ENCODE results near the gene ZEB1. TPM values are rescaled to one million over a fixed set of nuclear protein-coding genes. Genes with fewer than 3 reads are reported as not detected.
A peak's percentile ranks its signal among the peaks of the same experiment; 100 is the strongest.

Gene ZEB1
- total and polyA plus RNA-seq, 2 of the 4 experiments (the other 2 are of a cell fraction) = 23.7 to 108 TPM

- no peak for TF ChIP-seq MXI1 (IDR thresholded peaks at IDR 0.05; ENCODE audit: borderline replicate concordance, low read depth, low read length)
Observed at GRCh38 chr10:31383810-31384588, 65.0 kb downstream of the ZEB1 start (continued).

GRCh38 chr10:31384589-31384949 is 65.6 kb downstream of the ZEB1 start:
- ATAC-seq (ENCODE audit: low read depth) (peak; percentile 14; the same call in 1 of the 2 replicates), DNase-seq (peak; percentile 38)
- Histone ChIP-seq H3K9me1 (ENCODE audit: insufficient read depth, low read length) (peaks cover 13% of the 10 kb centered on the region), H3K4ac (ENCODE audit: low read depth, low read length) (no peak overlapping the region), H3K9me3 (ENCODE audit: control insufficient read depth, insufficient read depth, low read length) (no peaks in the 10 kb centered on the region), H3K27me3 (ENCODE audit: control insufficient read depth, insufficient read depth, low read length) (no peaks in the 10 kb centered on the region), H3K4me1 (ENCODE audit: control insufficient read depth, insufficient read depth, low read length) (peaks cover 2% of the 10 kb centered on the region; the same call in 1 of the 2 replicates), H2BK5ac (ENCODE audit: low read depth, low read length, poor library complexity, severe bottlenecking) (no peak overlapping the region), H3K4me3 (ENCODE audit: insufficient read depth, low read depth, low read length) (no peak overlapping the region), H2AK9ac (replicated peaks; ENCODE audit: low read depth, low read length, poor library complexity) (no peak overlapping the region), H2BK120ac (ENCODE audit: low read depth, low read length) (no peak overlapping the region), H4K8ac (ENCODE audit: low read depth in 2 of 2, low read length in 2 of 2) (no peak overlapping the region), H3K4me2 (ENCODE audit: low read depth, low read length) (no peak overlapping the region; the same call in 1 of the 2 replicates), H3K23ac (ENCODE audit: low read depth, low read length) (no peak overlapping the region), H4K20me1 (ENCODE audit: insufficient read depth, low read length) (peaks cover 51% of the 10 kb centered on the region), H2BK15ac (ENCODE audit: low read depth, low read length) (no peak overlapping the region), H3K56ac (ENCODE audit: extremely low read depth, insufficient read depth, low read length) (no peak overlapping the region; the same call in 1 of the 2 replicates), H2AFZ (replicated peaks; ENCODE audit: low read length, poor library complexity) (no peak overlapping the region), H3K27ac (ENCODE audit: insufficient read depth, low read length) (no peak overlapping the region), H3K9ac (ENCODE audit: low read depth, low read length) (no peak overlapping the region), H3K36me3 (ENCODE audit: control insufficient read depth, insufficient read depth, low read length) (peaks cover 8% of the 10 kb centered on the region), H4K91ac (ENCODE audit: insufficient read depth, low read depth, low read length) (no peak overlapping the region), H3K79me1 (ENCODE audit: low read depth in 1 of 2, low read length in 2 of 2) (peaks cover 4 to 58% of the 10 kb centered on the region in 2 experiments), H2AK5ac (ENCODE audit: low read depth, low read length) (no peak overlapping the region), H4K5ac (ENCODE audit: low read depth, low read length) (no peak overlapping the region), H2BK20ac (ENCODE audit: low read depth, low read length) (no peak overlapping the region), H3K14ac (replicated peaks; ENCODE audit: low read depth, low read length) (no peak overlapping the region), H3K18ac (ENCODE audit: low read depth, low read length) (no peak overlapping the region)
- in situ Hi-C loops (cut with MboI; ENCODE audit: low sequenced_read_pairs) (no loop called here), intact Hi-C loops (cut with micrococcal nuclease) (no loop called here), dilution Hi-C loops (cut with HindIII; ENCODE audit: low sequenced_read_pairs, unreplicated experiment) (no loop called here)
- POLR2A ChIA-PET (ENCODE audit: unreplicated experiment) = interaction anchor here (0.6 kb wide), 1 partner anchor 600 kb away, joined by 3 read pairs; no protein-coding TSS in a partner anchor
- no CpG with 5 or more reads among the region's 2 CpGs for WGBS, 2 experiments (ENCODE audit: extremely low coverage in 2 of 2, insufficient read length in 1 of 2)
- BruUV-seq (replicated peaks) = no TSS peak
- CTCF ChIA-PET = no interaction called here
- TF ChIP-seq BHLHE40 (IDR thresholded peaks at IDR 0.05; ENCODE audit: low read depth, low read length) = no peak
- TF ChIP-seq CTCF (conservative IDR thresholded peaks at IDR 0.05; ENCODE audit: low read depth, low read length) = no peak
- no peak for TF ChIP-seq USF2 (IDR thresholded peaks at IDR 0.05; ENCODE audit: low read depth, low read length)
- TF ChIP-seq MAZ (IDR thresholded peaks at IDR 0.05; ENCODE audit: borderline replicate concordance, low read depth, low read length) = no peak
- TF ChIP-seq RFX5 (IDR thresholded peaks at IDR 0.05; ENCODE audit: low read depth, low read length) = no peak
- TF ChIP-seq MAFK (IDR thresholded peaks at IDR 0.05; ENCODE audit: low read depth, low read length) = no peak
- no peak for TF ChIP-seq RAD21 (IDR thresholded peaks at IDR 0.05; ENCODE audit: low read length)
- no peak for TF ChIP-seq MXI1 (IDR thresholded peaks at IDR 0.05; ENCODE audit: borderline replicate concordance, low read depth, low read length)
- TF ChIP-seq NFE2L2 (IDR thresholded peaks at IDR 0.05; ENCODE audit: low read depth, low read length) = no peak
- no peak for TF ChIP-seq FOS (IDR thresholded peaks at IDR 0.05; ENCODE audit: low read depth, low read length)
- TF ChIP-seq RCOR1 (IDR thresholded peaks at IDR 0.05; ENCODE audit: insufficient replicate concordance, low read length) = no peak
